ENCODE results near the gene UXS1. TPM values are rescaled to one million over a fixed set of nuclear protein-coding genes. Genes with fewer than 3 reads are reported as not detected.

Gene UXS1
- total RNA-seq, 4 donors from 2014 or later = 32.2 to 94.2 (median 36.0) TPM

GRCh38 chr2:106098664-106099063 lies 95.4 kb downstream of the UXS1 start:
- Histone ChIP-seq H3K27me3 (no peaks in the 10 kb centered on the region), H3K9me3 (no peaks in the 10 kb centered on the region), H3K36me3 (peaks cover 0 to 3% of the 10 kb centered on the region in 2 donors), H3K4me1 (no peaks in the 10 kb centered on the region), H3K27ac (no peak overlapping the region), H3K4me3 (replicated peaks in 1 of 3) (no peak overlapping the region)
- no peak for TF ChIP-seq CTCF (IDR thresholded peaks at IDR 0.05)
- TF ChIP-seq POLR2A (IDR thresholded peaks at IDR 0.05) = no peak
- no peak for DNase-seq
- intact Hi-C loops (cut with DNase I) = no loop called here
- WGBS, 2 donors = 67 to 77% methylated on average over 9 of the region's 9 CpGs

- no peaks in the 10 kb centered on the region for H3K4me1 ChIP-seq
- H3K4me3 ChIP-seq (replicated peaks in 1 of 3) = no peak overlapping the region
- peak in 3 of 6 experiments; percentile 5 to 36 (median 18) for TF ChIP-seq CTCF (IDR thresholded peaks at IDR 0.05)
- no peak for TF ChIP-seq POLR2A (IDR thresholded peaks at IDR 0.05)
- no peak for DNase-seq
- H3K9me3 ChIP-seq = no peaks in the 10 kb centered on the region
- no peak overlapping the region for H3K27ac ChIP-seq
- intact Hi-C loops (cut with DNase I) = no loop called here
- no peaks in the 10 kb centered on the region for H3K27me3 ChIP-seq
- WGBS, 2 donors = 63 to 65% methylated on average over 3 of the region's 3 CpGs
- peaks cover 0 to 3% of the 10 kb centered on the region in 2 donors for H3K36me3 ChIP-seq
Observed at GRCh38 chr2:106098081-106098480, 96.0 kb downstream of the UXS1 start.

GRCh38 chr2:106097038-106098000 lies 96.8 kb downstream of the UXS1 start:
- Histone ChIP-seq H3K4me1 (no peaks in the 10 kb centered on the region), H3K36me3 (peaks cover 0 to 3% of the 10 kb centered on the region in 2 donors), H3K27me3 (no peaks in the 10 kb centered on the region), H3K9me3 (no peaks in the 10 kb centered on the region), H3K4me3 (replicated peaks in 1 of 3) (no peak overlapping the region), H3K27ac (no peak overlapping the region)
- intact Hi-C loops (cut with DNase I) = no loop called here
- no peak for DNase-seq
- WGBS, 2 donors = 92 to 95% methylated on average over 16 to 26 of the region's 26 CpGs
- TF ChIP-seq POLR2A (IDR thresholded peaks at IDR 0.05) (no peak), CTCF (IDR thresholded peaks at IDR 0.05) (no peak)

GRCh38 chr2:106096299-106097037 lies 97.6 kb downstream of the UXS1 start:
- Histone ChIP-seq H3K4me3 (replicated peaks in 1 of 3) (no peak overlapping the region), H3K9me3 (no peaks in the 10 kb centered on the region), H3K4me1 (no peaks in the 10 kb centered on the region), H3K27me3 (no peaks in the 10 kb centered on the region), H3K27ac (no peak overlapping the region), H3K36me3 (peaks cover 0 to 3% of the 10 kb centered on the region in 2 donors)
- no peak for DNase-seq
- no peak for TF ChIP-seq CTCF (IDR thresholded peaks at IDR 0.05)
- TF ChIP-seq POLR2A (IDR thresholded peaks at IDR 0.05) = no peak
- 84 to 86% methylated on average over 12 of the region's 12 CpGs for WGBS, 2 donors
- intact Hi-C loops (cut with DNase I) = no loop called here
